IMR-90 (cell line): ENCODE results near the gene RABIF.

Experiments used
- BHLHE40 ChIP-seq: fragments of 150-350 bp; IDR thresholded peaks from 2 replicates; pipeline ENCODE4 v1.6.1; 2016; ENCODE audit warnings: mild to moderate bottlenecking, low read depth, low read length
- CEBPB ChIP-seq: IDR thresholded peaks from 2 replicates; pipeline ENCODE4 v1.6.1; 2012; ENCODE audit warnings: low read depth, low read length, improper control_type of control experiment
- CHD1 ChIP-seq: IDR thresholded peaks from 2 replicates; pipeline ENCODE4 v1.6.1; 2012; ENCODE audit warnings: low read depth, low read length, improper control_type of control experiment
- CTCF ChIP-seq: conservative IDR thresholded peaks from 2 replicates; pipeline ENCODE4 v1.5.1; 2012; ENCODE audit warnings: mild to moderate bottlenecking, low read depth, low read length, improper control_type of control experiment
- FOS ChIP-seq: fragments of 150-350 bp; IDR thresholded peaks from 2 replicates; pipeline ENCODE4 v1.6.1; 2016; ENCODE audit warnings: low read depth, low read length
- MAZ ChIP-seq: IDR thresholded peaks from 2 replicates; pipeline ENCODE4 v1.6.1; 2012; ENCODE audit warnings: low read depth, mild to moderate bottlenecking, low read length, improper control_type of control experiment, moderate library complexity, borderline replicate concordance
- MXI1 ChIP-seq: IDR thresholded peaks from 2 replicates; pipeline ENCODE4 v1.6.1; 2012; ENCODE audit warnings: low read depth, mild to moderate bottlenecking, low read length, moderate library complexity, borderline replicate concordance
- POLR2A ChIP-seq: IDR thresholded peaks from 2 replicates; pipeline ENCODE4 v1.6.1; 2012; ENCODE audit warnings: mild to moderate bottlenecking, low read depth, low read length
- RAD21 ChIP-seq: IDR thresholded peaks from 2 replicates; pipeline ENCODE4 v1.6.1; 2012; ENCODE audit warnings: low read length, improper control_type of control experiment
- RCOR1 ChIP-seq: IDR thresholded peaks from 2 replicates; pipeline ENCODE4 v1.6.1; 2012; ENCODE audit warnings: mild to moderate bottlenecking, low read length, improper control_type of control experiment; ENCODE audit not compliant: insufficient replicate concordance
- RFX5 ChIP-seq: IDR thresholded peaks from 2 replicates; pipeline ENCODE4 v1.8.0; 2012; ENCODE audit warnings: low read depth, mild to moderate bottlenecking, low read length, moderate library complexity
- SMC3 ChIP-seq: fragments of 150-350 bp; IDR thresholded peaks from 2 replicates; pipeline ENCODE4 v1.6.1; 2016; ENCODE audit warnings: low read depth, mild to moderate bottlenecking, antibody characterized with exemption, low read length, moderate library complexity
- USF2 ChIP-seq: fragments of 150-350 bp; IDR thresholded peaks from 2 replicates; pipeline ENCODE4 v1.6.1; 2017; ENCODE audit warnings: mild to moderate bottlenecking, antibody characterized with exemption, low read length, low read depth

- TF ChIP-seq MAZ (no peak), POLR2A (no peak), FOS (no peak), CTCF (no peak), RAD21 (no peak), CHD1 (no peak), MXI1 (no peak), USF2 (no peak), SMC3 (no peak), BHLHE40 (no peak), RFX5 (no peak), RCOR1 (no peak), CEBPB (no peak)
Measured at GRCh38 chr1:202835548-202836072, 53.3 kb downstream of the RABIF start.
